Measurements from ENCODE around the gene ARHGAP22. TPM values are rescaled to one million over a fixed set of nuclear protein-coding genes. Genes with fewer than 3 reads are reported as not detected.

ARHGAP22 gene
- total RNA-seq, 1 donor from 2014 or later = 24.5 TPM

GRCh38 chr10:48417374-48417773 is 187.5 kb downstream of the ARHGAP22 start:
- DNase-seq (ENCODE audit: low read depth) = no peak
- TF ChIP-seq CTCF (conservative IDR thresholded peaks at IDR 0.05; ENCODE audit: low read depth, low read length) = no peak

GRCh38 chr10:48416584-48417232 is 188.2 kb downstream of the ARHGAP22 start:
- no peak overlapping the region for H3K4me3 ChIP-seq (ENCODE audit: low read depth, low read length)
- TF ChIP-seq CTCF (conservative IDR thresholded peaks at IDR 0.05; ENCODE audit: low read depth, low read length) = peak; percentile 10
- no peak for DNase-seq (ENCODE audit: low read depth)

More at GRCh38 chr10:48417374-48417773, 187.5 kb downstream of the ARHGAP22 start:
- H3K4me3 ChIP-seq (ENCODE audit: low read depth, low read length) = no peak overlapping the region

DNA sequence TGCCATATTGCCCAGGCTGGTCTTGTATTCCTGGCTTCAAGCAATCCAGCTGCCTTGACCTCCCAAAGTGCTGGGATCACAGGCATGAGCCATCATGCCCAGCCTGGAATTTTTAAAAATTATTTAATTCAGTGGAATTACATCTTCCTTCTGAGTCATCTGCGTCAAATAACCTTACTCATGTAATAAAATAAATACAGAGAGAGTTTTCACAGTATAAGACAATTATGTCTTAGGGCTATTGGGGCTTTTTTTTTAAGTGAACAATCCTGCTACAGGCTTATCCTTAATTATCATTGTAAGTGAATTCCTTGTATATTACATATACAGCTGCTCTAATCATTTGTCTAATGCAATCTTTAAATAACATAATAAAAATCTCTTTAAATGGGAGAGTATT is 190.1 kb downstream of the ARHGAP22 start:
- no peak for DNase-seq (ENCODE audit: low read depth)
- TF ChIP-seq CTCF (conservative IDR thresholded peaks at IDR 0.05; ENCODE audit: low read depth, low read length) = no peak
- no peak overlapping the region for H3K4me3 ChIP-seq (ENCODE audit: low read depth, low read length)

- no peak for TF ChIP-seq CTCF (conservative IDR thresholded peaks at IDR 0.05; ENCODE audit: low read depth, low read length)
- no peak overlapping the region for H3K4me3 ChIP-seq (ENCODE audit: low read depth, low read length)
- no peak for DNase-seq (ENCODE audit: low read depth)
These were observed 190.7 kb downstream of the ARHGAP22 start for GRCh38 chr10:48414160-48414559.

DNA sequence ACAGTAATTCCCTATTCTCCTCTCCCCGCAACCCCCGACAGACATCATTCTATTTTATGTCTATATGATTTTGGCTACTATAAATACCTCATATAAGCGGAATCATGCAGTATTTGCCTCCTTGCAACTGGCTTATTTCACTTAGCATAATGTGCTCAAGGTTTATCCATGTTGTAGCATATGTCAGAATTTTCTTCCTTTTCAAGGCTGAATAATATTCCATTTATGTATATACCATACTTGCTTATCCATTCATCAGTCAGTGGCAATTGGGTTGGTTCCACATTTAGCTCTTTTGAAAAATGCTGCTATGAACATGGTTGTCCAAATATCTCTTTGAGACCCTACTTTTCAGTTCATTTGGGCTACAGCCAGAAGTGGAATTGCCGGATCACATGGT is 191.9 kb downstream of the ARHGAP22 start:
- no peak for TF ChIP-seq CTCF (conservative IDR thresholded peaks at IDR 0.05; ENCODE audit: low read depth, low read length)
- DNase-seq (ENCODE audit: low read depth) = no peak
- H3K4me3 ChIP-seq (ENCODE audit: low read depth, low read length) = no peak overlapping the region

DNA sequence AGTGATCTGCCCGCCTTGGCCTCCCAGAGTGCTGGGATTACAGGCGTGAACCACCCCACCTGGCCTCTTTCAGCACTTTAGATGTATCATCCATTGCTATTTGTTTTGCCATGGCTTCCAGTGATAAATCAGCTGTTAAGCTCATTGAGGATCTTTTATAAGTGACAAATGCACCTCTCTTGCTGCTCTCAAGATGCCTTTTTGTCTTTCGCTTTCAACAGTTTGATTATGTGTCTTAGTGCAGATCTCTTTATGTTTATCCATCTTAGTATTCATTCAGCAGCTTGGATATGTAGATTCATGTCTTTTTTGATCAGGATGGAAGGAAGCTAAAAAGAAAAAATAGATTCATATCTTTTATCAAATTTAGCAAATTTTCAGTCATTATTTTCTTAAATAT is 192.8 kb downstream of the ARHGAP22 start:
- H3K4me3 ChIP-seq (ENCODE audit: low read depth, low read length) = no peak overlapping the region
- no peak for TF ChIP-seq CTCF (conservative IDR thresholded peaks at IDR 0.05; ENCODE audit: low read depth, low read length)
- no peak for DNase-seq (ENCODE audit: low read depth)

GRCh38 chr10:48411510-48411909 is 193.4 kb downstream of the ARHGAP22 start:
- no peak for TF ChIP-seq CTCF (conservative IDR thresholded peaks at IDR 0.05; ENCODE audit: low read depth, low read length)
- DNase-seq (ENCODE audit: low read depth) = no peak
- no peak overlapping the region for H3K4me3 ChIP-seq (ENCODE audit: low read depth, low read length)
